ELR (cell line): Measurements from ENCODE around the gene SYNPO.
A peak's percentile ranks its signal among the peaks of the same experiment; 100 is the strongest.

Experiments used
- DNase-seq: peaks from one replicate; pipeline ENCODE4 v3.0.0-alpha.2; 2015; ENCODE audit warnings: low read depth

Gene SYNPO, protein sequence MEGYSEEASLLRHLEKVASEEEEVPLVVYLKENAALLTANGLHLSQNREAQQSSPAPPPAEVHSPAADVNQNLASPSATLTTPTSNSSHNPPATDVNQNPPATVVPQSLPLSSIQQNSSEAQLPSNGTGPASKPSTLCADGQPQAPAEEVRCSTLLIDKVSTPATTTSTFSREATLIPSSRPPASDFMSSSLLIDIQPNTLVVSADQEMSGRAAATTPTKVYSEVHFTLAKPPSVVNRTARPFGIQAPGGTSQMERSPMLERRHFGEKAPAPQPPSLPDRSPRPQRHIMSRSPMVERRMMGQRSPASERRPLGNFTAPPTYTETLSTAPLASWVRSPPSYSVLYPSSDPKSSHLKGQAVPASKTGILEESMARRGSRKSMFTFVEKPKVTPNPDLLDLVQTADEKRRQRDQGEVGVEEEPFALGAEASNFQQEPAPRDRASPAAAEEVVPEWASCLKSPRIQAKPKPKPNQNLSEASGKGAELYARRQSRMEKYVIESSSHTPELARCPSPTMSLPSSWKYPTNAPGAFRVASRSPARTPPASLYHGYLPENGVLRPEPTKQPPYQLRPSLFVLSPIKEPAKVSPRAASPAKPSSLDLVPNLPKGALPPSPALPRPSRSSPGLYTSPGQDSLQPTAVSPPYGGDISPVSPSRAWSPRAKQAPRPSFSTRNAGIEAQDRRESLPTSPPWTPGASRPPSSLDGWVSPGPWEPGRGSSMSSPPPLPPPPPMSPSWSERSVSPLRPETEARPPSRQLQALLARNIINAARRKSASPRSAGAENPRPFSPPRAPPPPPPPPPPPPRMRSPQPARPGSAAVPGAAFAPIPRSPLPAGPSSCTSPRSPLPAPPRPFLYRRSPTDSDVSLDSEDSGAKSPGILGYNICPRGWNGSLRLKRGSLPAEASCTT

DNA sequence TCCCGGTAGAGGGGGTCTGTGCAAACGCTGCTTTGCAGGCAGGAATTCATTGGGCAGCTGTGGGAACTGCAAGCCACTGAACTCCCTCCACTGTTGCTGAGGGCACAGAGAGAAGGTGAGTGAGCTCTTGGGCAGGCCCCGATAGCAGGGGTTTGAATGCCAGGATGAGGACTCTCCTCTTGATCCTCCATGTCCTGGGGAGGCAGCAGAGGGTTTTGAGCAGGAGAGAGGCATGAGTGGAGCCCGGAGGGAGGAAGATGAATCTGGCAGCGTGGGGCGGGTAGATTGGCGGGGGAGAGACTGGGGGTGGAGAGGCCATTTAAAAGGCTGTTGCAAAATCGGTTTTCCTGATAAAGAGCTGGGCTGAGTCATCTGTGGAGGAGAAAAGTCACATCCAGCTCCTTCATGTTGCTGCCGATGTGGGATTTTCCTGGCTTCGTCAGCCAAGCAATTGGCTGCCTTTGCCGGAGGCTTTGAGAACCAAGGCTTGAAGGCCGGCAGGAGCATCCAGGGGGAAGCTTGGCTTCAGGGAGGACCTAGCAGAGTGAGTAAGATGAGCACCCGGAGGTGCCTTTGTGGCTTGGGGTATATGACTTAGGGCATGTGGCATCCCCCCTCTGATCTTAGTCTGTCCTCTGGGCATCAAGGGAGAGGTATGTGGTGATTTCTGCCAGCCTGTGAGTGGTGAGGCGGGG lies at the start of gene SYNPO:
SYNPO (plus strand) TSS at position 350 of the 695 bp plus-strand sequence. CDS start 7,616 bp downstream, outside the sequence.
- peak; percentile 98 for DNase-seq

DNA sequence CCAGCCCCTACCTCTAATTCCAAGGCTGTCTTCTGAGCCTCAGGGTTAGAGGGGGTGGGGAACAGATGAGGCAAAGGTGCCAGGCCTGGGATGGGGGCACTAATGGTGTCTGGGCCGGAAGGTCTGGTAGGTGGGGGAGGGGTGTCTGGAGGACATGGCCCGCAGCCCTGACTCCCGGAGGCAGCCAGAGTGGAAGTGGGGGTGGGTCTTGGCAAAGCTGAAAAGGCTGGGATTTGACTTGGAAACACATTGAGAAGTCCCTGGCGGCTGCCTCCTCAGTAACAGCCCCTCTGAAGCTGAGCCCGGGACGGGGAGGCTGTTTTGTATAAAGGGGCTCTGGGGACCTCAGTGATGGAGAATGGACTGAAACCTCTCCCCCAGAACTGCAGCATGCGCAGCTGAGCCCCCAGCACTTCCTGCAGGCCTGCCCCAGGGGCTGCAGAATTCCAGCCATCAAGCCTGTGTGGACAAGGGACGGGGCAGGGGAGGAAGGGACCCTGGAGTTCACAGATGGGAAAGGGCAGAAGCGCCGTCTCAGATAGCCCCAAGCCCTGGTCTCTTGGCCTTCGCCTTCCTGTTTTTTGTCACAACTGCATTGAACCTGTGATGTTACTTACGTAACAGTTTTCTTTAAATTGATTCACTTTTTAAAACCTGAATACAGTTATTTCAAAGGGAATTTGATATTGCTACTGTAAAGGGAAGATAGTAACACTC lies 49.3 kb upstream of the SYNPO start:
- DNase-seq = no peak

DNA sequence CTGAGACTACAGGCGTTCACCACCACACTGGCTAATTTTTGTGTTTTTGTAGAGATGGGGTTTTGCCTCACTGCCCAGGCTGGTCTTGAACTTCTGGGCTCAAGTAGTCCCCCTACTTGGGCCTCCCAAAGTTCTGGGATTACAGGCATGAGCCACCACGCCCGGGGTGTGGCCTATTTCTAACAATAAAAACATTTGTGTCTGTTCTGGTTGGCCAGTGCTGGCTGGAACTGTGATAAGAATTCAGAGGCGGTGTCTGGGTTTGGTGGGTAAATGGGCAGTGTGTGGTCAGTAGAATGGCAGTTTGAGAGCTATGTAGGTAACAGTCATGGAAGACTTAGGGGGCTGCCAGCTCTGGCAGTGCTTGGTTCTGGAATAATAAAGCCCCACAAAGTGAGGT lies 46.9 kb upstream of the SYNPO start:
- no peak for DNase-seq

DNA sequence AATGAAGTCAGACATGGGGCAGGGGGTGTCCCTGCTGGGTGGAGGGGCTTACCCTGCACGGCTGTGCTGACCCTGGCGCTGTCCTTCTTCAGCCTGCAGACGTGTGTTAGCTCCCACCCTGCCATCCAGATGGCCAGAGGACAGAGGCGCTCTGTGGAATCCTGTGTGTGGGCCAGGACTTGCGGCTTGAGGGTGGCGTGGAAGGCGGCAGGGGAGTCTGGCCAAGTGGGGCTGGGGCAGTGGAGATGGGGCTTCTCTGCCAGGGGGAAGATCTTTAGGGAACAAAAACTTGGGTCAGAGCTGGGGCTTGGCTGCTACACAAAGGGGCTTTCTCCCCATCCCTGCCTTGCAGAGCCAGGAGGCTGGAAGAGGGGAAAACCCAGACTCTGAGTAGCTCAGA lies 46.5 kb upstream of the SYNPO start:
- DNase-seq = no peak

DNA sequence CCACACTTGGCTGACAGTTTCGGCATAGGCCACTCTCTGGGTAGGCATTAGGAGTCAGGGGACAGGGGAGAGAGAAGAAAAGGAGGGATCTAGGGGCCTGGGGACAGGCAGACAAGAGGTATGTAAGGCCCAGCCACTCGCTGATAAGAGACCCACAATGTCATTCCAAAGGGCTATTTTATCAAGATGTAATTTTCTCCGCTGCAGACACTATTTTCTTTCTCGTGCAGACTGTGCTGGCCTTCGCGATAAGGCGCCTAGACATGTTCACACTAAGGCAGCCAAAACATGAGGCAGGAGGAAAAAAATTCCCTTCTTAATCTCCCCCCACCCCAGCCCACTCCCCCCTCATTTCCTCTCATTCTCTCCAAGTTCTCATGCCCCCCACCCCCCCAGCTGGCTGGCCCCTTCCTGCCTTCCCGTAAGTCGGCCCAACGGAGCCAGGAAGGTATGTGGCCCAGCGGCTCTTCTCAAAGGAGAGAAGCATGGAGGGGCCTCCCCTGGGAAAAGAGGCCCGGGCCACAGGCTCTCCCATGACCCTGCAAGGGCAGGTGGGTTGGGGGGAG lies 44.9 kb upstream of the SYNPO start:
- no peak for DNase-seq

DNA sequence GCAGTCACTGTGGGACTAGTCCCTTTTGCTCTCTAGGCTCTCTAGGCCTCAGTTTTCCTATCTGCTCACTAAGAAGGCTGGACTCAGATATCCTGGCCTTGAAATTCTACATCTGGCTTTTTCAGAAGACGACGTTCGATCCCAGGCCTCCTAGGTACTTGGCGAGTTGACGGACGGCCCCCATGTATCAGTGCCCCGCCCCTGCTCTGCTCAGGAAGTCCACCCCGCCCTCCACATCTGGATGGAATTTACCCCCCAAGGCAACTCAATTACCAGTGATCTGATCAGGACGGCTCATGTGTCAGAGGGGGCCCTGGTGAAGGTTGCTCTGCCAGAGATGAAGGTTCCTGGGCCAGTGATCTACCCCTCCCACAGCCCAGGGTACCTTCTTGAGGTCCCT lies 44.1 kb upstream of the SYNPO start:
- DNase-seq = no peak

DNA sequence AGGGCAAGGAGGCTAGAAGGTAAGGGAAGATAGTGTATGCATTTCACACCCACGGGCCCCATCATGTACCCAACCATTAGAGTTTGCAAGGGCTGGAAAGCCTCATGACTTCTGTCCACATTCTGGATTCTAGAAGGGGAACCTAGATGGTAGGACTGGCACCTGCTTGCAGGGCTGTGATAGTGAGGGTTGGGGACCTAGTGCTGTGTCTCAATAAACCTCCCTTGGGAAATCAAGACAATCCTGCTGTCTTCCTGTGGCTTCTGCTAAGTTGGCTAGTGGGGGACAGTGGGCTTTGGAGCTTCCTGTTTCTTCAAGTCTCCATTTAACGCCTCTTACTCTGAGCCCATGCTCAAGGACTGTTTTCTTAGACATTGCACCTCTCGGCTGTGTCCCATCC lies 43.6 kb upstream of the SYNPO start:
- no peak for DNase-seq

DNA sequence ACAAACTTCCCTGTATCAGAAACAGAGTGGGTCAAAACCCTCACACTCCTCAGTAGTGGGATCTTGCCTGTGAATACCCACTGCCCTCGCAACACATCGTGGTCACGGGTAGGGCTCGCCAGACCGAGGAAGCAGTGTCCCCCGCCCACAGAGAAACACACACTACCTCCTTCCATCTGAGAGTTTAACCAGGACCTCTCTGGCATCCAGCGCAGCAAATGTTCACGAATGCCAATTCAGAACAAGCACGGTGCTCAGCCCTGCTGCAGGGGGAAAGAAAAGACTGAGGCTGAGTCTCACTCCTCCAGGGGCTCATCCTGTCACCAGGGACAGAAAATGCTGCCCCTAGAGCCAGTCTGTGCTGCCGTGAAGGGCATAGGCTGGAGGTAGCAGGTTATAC lies 42.5 kb upstream of the SYNPO start:
- DNase-seq = no peak

DNA sequence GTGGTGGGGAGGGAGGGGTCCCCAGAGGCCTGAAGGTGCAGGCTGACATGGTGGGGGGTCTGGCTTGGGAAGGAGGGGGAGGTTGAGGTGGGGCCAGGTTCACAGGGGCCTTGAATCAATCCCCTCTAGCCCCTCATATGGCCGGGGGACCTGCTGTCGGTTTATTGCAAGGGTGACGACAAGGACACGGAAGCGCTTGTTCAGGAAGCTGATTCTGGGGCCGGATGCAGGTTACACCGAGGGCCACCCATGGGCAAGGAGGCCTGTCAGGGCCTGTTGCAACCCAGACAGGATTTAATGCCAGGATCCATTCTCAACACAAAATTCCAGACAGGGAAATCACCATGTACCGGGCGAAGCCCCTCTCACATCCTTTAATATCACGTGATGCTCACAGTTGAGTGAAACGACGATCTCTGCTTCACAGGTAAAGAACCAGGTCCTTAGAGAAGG lies 41.6 kb upstream of the SYNPO start:
- DNase-seq = no peak

DNA sequence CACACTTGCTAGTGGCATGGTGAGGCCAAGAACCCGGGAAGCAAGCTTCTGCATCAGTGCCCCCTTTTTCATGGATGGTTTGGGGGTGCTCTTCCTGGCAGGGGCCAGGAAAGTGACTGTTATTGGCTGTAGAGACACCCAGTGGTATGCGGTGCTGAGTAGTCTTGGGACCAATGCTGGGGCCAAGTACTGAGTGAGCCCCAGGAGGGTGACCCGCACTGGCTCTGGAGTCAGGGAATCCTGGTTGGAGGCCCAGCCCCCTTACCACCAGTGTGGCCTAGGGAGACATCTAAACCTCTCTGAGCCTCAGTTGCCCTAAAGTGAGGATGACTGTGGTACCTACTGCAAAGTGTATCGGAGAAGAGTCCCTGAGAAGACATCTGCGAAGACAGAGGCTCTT lies 41.2 kb upstream of the SYNPO start:
- no peak for DNase-seq

DNA sequence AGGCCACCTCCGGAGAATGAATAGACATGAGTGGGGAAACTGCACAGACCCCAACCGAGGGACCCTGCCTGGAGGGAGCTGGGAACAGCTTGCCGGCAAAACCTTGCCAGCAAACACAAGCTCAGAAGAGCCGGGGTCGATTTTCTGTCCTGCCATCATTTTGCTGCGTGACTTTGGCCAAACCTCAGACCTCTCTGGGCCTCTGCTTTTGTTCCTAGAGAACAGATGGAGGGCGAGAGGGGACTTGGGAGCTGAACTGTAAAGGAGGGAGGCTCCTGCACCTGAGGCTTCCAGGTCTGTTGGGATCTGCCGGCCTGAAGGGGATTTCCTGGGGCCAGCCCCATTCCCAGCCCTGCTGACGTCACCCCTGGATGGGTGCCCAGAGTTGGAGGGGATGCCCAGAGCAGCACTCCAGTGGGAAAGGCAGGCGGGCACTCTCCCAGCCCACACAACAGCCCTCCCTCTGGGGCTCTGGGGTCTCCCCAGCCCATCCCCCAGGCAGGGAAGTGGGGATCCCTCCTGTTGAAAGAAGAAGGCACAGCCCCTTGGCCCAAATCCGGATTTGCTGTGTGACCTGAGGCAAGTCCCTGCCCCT lies 40.4 kb upstream of the SYNPO start:
- DNase-seq = peak; percentile 84

DNA sequence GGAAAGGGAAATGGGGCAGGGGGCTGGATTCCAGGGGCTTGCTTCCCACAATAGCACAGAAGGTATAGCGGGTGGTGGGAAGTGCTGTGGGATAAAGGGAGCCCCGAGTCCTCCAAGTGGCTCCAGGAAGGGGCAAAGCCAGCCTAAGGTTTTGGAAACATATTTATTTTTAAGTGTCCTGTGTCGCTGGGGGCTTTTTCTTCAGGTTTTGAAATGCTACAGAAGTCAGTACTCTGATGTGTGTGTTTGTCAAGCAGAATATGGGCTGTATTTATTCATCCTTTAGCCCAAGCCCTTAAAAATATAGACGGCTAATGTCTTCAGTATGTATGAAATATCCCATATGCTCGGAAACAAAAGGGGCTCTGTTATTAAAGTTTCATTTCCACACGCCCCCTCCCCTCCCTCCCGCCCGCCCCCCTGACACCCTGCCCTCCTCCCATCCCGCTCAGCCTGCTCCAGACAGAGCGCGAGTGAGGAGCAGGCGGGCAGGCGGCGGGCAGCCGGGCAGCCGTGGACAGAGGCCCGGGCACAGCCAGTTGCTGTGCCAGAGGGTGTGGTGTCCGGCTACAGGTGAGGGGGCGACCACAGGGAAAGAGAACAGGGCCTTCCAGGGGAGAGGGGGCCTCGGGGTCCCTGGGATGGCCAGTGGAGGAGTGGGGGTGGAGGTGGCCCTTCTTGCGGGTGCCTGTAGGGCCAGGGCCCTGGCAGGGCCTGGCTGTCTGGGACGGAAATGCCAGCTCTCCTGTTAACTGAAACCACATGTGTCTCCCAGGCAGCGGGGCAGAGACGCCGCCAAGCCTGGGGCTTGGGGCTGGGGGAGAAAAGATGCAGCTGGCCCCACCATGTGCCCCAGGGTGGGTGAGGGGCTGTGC lies 39.6 kb upstream of the SYNPO start:
- DNase-seq = no peak

DNA sequence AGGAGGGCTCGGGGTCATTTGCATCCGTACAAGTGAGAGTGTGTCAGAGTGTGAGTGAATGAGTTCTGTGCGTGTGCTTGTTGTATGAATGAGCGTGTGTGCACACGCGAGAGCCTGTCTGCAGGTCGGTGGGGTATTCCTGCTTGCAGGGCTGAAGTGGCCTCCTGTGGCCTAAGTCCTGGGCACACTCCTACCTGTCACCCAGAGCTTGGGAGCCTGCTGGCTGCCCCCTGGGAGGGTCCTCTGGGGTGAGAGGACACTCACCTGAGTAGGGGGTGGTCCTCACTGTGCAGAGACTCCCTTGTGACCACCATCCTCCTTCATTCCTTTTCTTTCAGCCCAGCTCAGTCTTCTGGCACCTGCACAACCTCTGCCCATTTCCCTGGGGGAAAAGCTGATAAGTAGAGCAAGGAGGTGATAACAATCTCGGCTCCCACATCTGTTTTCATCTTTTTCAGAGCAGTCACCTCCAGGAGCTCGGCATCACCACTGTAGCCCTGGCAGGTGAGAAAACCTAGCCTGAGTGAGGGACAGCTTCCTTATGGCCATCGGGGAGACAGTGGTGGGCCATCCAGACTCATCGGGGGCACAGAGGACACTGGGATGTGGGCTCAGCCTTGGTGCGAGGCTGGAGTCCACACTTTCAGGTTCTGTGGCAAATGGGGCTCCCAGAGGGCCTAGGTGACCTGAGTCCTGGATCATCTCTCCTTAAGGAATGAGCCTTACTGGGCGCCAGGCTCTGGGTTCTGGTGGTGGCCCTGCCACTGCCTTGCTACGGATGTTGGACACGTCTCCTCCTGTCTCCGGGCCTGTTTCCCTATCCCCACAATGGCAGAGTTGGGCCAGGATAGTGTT lies 38.7 kb upstream of the SYNPO start:
- DNase-seq = no peak

DNA sequence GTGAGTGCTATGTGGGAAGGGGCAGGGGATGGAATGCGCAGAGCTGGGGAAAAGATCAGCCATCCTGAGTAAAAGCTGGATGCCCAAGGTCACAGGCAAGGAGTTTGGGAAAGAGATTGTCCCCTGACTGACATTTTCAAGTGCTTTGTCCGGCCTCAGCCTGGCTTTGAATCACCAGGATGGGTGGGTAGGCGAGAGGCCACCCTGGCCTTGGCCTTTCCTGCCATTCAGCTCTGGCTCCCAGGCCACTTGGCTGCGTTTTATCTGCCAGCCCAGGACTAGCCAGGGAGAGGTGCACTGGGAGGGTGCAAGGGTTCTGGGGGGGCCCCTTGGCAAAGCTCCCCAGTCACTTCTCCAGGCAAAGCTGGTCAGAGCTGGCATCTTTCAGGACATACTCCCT lies 37.4 kb upstream of the SYNPO start:
- no peak for DNase-seq

DNA sequence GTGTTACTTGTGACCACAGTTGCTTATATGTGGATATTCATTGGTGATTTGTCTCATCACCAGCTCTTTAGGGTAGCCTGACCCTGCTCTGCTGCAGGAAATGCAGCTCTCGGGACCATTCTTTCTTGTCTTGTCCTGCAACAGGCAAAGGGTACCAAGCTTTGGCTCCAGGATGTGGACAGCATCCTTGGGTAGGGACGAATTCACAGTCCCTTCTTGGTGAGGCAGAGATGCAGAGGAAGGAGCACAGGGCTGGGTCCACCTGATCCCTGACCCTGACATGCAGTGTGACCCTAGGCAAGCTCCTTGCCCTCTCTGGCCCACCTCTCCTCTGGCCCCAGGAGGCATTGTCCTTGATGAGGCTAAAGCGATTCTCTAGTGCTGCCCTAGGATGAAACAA lies 37.0 kb upstream of the SYNPO start:
- DNase-seq = no peak

DNA sequence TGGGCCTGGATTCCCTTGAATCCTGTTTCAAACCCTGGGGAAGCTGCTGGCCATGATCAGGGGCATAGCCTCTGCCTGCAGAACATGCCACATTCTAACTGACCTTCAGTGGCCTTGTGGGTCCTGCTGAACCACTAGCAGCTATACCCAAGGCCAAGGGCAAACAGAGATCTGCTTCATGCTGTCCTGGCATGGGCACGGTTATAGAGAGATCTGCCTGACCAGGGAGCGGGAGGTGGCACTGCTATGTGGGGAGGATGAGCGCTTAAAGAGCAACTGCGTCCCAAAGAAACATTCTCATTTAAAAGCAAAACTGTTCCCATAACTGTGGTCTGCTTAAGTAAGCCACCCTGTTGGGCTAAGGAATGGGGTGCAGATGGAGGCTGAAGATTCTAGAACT lies 36.5 kb upstream of the SYNPO start:
- DNase-seq = no peak

DNA sequence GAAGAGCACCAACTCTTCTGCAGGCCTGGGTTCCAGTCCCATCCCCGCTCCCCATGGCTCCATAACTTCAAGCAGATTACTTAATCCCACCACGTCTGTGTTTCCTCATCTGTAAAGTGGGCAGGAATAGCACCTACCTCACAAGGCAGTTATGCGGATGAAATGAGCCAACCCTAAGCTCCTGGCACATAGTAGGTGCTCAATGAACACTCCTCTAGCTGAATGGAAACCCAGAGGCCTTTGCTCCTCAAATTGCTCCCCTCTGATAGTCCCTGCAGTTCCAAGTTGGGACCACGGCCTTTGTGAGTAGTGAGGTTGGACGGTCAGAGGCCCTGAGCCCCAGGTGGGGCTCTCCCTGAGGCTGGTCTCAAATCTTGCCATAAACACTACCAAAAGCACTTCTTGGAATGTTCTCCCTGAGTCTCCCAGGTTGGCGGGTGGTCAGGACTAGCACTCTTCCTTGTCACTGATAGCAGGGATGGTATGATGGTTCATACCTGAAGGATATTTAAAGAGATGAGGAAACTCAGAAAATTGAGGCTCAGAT lies 35.5 kb upstream of the SYNPO start:
- DNase-seq = no peak

DNA sequence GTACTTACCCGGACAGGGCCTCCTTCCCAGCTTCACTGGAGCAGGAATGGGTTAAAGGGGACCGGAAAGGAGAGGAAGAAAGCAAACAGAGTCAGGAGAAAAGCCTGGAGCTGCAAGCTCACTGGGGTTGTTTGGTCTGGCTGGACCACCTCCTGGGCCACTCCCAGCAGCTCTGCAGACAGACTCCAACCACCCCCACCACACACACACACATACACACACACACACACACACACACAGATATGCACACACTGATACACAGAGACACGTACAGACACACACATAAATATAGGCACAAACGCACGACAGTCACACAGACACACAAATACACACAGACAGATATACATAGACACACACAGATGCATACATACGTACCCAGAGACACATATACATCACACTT lies 34.9 kb upstream of the SYNPO start:
- no peak for DNase-seq

DNA sequence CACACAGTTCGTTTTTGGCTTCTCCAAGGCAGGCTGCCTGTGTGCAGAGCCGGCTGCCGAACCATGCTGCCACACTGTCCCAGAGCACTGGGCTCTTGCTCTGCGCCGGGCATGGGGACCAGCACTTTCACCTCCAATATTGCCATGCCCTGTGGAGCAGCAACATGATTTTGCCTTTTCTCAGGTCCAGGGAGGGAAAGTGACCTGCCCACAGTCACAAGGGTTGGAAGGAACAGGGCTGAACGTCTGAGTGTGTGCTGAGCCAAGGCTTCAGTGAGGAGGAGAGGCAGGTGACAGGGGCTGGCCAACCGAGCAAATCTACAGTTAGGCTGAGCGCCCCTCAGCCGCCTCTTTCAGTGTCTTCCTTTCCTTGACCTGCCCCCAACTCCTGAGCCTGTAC lies 34.0 kb upstream of the SYNPO start:
- no peak for DNase-seq
